Lung microvascular endothelial cell (primary cell): Measurements from ENCODE around the gene CFD. TPM values are rescaled to one million over a fixed set of nuclear protein-coding genes. Genes with fewer than 3 reads are reported as not detected.

ENCODE experiments used
- DNase-seq, 2 donors: peaks; one replicate each; pipeline versions ENCODE4 v3.0.0 to v3.0.0-alpha.2; 2010; ENCODE audit warnings: low read depth in 2 of 2
- total RNA-seq: library from RNA; depleted of rRNA; stranded (reverse); fragments of >200 nt; gene quantifications from 2 replicates; pipeline ENCODE4 v1.2.1, GENCODE V29; 2014

CFD gene
- total RNA-seq, 1 donor from 2014 or later = 1.2 TPM

DNA sequence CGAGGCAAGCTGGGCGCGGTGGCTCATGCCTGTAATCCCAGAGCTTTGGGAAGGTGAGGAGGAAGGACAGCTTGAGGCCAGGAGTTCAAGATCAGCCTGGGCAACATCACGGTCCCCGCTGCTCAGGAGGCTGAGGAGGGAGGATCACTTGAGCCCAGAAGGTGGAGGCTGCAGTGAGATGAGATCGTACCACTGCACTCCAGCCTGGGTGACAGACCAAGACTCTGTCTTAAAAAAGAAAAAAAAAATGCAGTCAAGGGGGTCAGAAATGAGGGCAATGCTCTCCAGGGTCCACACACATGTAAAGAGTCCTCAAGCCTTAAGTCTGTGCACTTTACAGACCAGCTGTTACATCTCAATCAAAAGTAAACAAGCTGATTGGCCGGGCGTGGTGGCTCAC is 45.1 kb downstream of the CFD start:
- no peak for DNase-seq

GRCh38 chr19:906480-906879 is 47.0 kb downstream of the CFD start:
- DNase-seq = no peak

DNA sequence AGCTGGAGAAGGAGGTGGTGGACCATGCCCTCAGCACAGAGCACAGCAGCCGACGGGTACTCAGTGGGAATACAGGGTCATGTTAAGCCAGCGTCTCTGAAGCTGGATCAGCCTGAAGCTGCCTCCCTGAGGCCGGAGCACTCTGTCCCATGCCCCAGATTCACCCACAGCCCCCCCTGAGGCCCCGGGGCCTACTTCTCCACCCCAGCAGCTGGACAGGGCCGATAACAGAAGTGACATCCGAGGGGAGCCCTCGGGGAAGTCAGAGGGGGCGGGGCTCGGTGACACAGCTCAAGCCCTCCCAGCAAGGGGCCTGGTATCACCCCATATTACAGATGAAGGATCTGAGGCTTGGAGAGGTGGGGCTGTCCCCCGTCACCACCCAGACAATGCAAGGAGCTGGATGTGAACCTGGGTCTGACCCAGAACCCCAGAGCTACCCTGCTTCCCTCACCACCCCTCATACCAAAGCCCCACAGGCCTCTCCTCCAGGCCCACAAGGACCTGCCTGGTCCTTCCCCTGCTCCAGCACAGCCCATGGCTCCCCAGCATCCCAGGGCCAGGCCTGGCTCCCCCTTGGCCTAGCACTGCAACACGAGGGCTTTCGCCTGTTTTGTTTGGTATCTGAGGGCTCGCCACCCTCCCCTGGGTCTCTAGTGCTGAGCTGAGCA is 47.9 kb downstream of the CFD start:
- no peak for DNase-seq

- DNase-seq = no peak
Measured at GRCh38 chr19:911197-912033, 52.0 kb downstream of the CFD start.

DNA sequence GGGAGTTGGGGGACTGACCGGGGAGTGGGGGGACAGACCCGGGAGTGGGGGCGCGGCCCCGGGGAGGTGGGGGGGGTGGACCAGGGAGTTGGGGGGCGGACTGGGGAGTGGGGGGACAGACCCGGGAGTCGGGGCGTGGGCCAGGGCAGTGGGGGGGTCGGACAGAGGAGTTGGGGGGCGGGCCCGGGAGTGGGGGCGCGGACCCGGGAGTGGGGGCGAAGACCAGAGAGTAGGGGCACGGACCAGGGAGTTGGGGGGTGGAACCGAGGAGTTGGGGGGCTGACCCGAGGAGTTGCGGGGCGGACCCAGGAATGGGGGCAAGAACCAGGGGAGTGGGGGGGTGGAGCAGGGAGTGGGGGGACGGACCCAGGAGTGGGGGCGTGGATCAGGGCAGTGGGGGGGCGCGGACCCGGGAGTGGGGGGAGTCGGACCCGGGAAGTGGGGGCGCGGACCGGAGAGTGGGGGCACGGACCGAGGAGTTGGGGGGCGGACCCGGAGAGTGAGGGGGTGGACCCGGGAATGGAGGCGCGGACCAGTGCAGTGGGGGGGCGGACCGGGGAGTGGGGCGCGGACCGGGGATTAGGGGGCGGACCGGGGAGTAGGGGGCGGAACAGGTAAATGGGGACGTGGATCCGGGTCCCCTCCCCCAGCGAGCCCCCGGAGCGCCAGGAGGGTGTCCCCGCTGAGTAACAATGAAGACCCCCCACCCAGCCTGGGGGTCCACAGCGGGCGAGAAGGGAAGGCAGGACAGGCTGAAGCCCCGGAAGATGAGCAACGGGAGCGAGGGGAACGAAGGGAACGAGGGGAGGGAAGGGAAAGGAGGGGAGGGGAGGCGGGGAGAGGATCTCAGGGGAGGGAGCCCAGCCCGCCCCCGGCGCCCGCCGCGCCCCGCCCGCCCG is 53.0 kb downstream of the CFD start:
- DNase-seq = no peak

Other genes with a start within 250 kb of the CFD start
- gene POLRMT, start 226.1 kb upstream of the CFD start, total RNA-seq = 14.4 and 18.8 TPM in 2 replicates
- gene FGF22, start 219.8 kb upstream of the CFD start, total RNA-seq = not detected in 2 replicates
- 25.5 and 27.8 TPM in 2 replicates for gene RNF126, start 196.4 kb upstream of the CFD start, total RNA-seq
- gene FSTL3, start 183.3 kb upstream of the CFD start, total RNA-seq = 5.0 and 5.2 TPM in 2 replicates
- gene PRSS57, start 164.2 kb upstream of the CFD start, total RNA-seq = not detected in 2 replicates
- gene PALM, start 150.7 kb upstream of the CFD start, total RNA-seq = 23.1 and 36.9 TPM in 2 replicates
- under 0.01 TPM in 1 of 2 replicates, not detected in the other for gene MISP, start 108.6 kb upstream of the CFD start, total RNA-seq
- 113 and 124 TPM in 2 replicates for gene PTBP1, start 62.2 kb upstream of the CFD start, total RNA-seq
- gene PLPPR3, start 37.7 kb upstream of the CFD start, total RNA-seq = under 0.01 and 0.44 TPM in 2 replicates
- not detected in 2 replicates for gene AZU1, start 31.8 kb upstream of the CFD start, total RNA-seq
- gene PRTN3, start 18.7 kb upstream of the CFD start, total RNA-seq = not detected in 2 replicates
- gene ELANE, start 7.4 kb upstream of the CFD start, total RNA-seq = not detected in 2 replicates
- gene MED16, start 33.5 kb downstream of the CFD start, total RNA-seq = 19.0 TPM in 2 replicates
- not detected in 2 replicates for gene RNU6-9, start 33.8 kb downstream of the CFD start, total RNA-seq
- gene R3HDM4, start 53.6 kb downstream of the CFD start, total RNA-seq = 27.2 and 28.8 TPM in 2 replicates
- not detected in 2 replicates for gene KISS1R, start 57.7 kb downstream of the CFD start, total RNA-seq
- gene ARID3A, start 66.4 kb downstream of the CFD start, total RNA-seq = 6.8 and 9.5 TPM in 2 replicates
- 74.4 and 88.5 TPM in 2 replicates for gene WDR18, start 124.7 kb downstream of the CFD start, total RNA-seq
- gene GRIN3B, start 140.8 kb downstream of the CFD start, total RNA-seq = under 0.01 and 0.44 TPM in 2 replicates
- 29.4 and 43.8 TPM in 2 replicates for gene TMEM259, start 161.5 kb downstream of the CFD start, total RNA-seq
- not detected in 2 replicates for gene RNU6-2, start 161.9 kb downstream of the CFD start, total RNA-seq
- 59.1 and 83.9 TPM in 2 replicates for gene CNN2, start 166.9 kb downstream of the CFD start, total RNA-seq
- 3.1 and 3.4 TPM in 2 replicates for gene ABCA7, start 180.4 kb downstream of the CFD start, total RNA-seq
- 17.7 and 19.6 TPM in 2 replicates for gene ARHGAP45, start 207.5 kb downstream of the CFD start, total RNA-seq
- gene POLR2E, start 235.7 kb downstream of the CFD start, total RNA-seq = 50.4 and 63.4 TPM in 2 replicates
- 415 and 423 TPM in 2 replicates for gene GPX4, start 244.3 kb downstream of the CFD start, total RNA-seq